Measurements from ENCODE around the gene TBXA2R.
"Not testable (repeated sequence)": the region's sequence is repeated elsewhere in the genome, so short reads cannot be mapped to it uniquely, and the experiment has no call there.

TBXA2R gene

DNA sequence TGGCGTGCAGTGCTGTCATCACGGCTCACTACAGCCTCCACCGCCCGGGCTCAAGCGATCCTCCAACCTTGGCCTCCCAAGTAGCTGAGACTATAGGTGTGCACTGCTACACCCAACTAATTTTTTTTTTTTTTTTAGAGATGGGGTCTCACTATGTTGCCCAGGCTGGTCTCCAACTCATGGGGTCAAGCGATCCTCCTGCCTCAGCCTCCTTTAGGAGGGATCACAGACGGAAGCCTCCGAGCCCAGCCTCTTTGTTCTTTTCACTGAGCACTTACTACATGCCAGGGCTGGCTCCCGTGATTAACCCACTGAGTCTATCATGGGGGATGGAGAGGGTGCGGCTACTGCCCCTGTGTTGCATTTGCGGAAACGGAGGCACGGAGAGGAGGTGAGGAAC, 32.8 kb upstream of the TBXA2R start:
- no peak for DNase-seq (ENCODE audit: low read depth)

- no peak for DNase-seq (ENCODE audit: low read depth)
Measured at GRCh38 chr19:3638208-3639193, 31.8 kb upstream of the TBXA2R start.

DNA sequence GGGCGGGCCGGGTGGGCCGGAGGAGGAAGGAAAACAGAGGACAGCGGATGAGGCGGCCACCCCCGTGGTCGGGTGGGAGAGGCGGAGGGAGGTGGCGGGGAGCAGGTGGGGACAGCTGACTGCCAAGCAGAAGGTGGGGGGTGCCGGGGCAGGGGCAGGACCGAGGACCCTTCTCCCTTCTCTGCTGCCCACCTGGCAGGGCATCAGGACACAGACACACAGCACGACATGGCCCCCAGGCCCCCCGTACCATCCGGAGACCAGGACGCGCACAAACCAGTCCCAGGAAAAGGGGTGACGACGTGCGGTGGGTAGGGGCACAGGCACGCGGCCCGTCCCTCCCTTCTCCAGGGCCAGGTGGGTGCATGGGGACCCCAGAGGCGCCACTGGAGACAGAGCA, 30.9 kb upstream of the TBXA2R start:
- no peak for DNase-seq (ENCODE audit: low read depth)

DNA sequence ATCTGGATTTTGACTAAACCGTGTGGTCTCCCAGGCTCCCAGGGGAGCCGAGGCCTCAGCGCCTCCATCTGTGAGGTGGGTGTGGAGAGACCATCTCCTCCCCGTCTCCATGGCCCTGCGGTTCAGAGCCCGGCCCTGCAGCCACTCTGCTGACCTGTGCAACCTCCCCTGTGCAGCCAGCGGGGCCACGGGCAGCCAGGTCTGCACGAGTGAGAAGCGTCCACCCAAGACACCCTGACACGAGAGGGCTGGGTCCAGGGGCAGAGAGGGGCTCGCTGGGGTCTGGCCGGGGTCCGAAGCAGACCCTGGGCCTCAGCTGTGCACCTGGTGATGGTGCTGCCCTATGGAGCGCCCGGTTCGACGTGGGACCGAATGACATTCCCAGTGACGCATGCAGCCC, 30.3 kb upstream of the TBXA2R start:
- no peak for DNase-seq (ENCODE audit: low read depth)

DNA sequence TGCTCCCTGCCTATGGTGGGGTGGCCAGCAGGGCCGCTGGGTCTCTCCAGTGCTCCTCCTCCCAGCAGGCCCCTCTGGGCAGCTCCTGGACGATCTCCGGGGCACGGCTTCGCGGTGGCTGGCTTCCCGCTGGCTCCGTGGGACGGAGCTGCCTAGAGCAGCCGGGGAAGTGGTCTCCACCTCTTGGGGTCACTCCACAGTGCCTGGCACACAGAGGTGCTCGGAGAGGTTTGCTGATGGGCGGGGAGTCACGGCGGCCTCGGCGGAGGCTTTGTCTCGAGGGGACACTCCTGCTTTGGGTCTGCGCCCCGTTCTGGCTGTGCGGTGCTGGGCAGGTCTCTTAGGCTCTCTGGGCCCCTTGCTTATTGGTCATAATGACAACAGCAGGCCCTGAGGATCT, 29.8 kb upstream of the TBXA2R start:
- DNase-seq (ENCODE audit: low read depth): no peak

DNA sequence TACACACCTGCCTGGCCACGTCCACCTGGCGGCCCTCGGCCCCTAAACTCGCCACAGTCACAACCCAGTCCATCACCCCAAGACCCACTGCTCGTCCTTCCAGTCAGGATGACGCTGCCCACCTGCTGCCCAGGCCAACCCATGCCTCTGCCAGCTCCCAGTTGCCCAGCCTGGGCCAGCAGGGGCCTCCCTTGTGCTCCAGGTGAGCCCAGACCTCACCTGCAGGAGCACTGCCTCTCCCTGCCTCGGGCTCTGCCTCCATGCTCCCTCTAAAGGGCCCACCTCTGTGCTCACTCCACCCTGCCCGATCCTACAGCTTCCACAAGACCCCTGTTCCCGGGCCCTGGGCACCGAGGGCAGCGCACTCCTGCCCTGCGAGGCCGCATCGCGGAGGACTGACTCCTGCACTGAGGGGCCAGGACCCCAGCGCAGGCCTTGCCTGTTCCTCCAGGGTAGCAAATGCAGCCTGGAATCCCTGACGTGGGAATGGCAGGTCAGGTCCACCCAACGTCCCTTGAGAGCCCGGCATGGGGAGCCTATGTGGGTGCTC, 27.9 kb upstream of the TBXA2R start:
- no peak for DNase-seq (ENCODE audit: low read depth)

DNA sequence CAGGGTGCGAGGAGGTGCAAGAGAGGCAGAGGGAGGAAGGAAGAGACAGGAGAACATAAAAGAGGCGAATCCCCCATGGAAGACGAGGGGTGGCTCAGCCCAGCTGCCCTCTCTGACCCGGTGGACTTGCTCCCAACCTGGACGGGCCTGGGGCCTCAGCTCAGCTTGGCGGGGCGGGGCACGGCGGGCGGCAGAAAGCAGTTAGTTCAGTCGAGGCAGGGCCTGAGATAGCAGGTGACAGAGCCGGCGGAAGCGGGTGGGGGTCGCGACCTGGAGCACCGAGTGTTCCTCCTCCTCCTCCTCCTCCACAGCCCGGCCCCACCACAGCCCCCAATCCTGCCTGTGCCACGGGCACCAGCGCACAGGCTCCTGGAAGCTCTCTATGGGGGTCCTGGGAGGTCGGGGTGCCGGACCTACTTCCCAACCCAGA, 26.9 kb upstream of the TBXA2R start:
- DNase-seq (ENCODE audit: low read depth): no peak

GRCh38 chr19:3632739-3633558, 26.3 kb upstream of the TBXA2R start:
- no peak for DNase-seq (ENCODE audit: low read depth)

DNA sequence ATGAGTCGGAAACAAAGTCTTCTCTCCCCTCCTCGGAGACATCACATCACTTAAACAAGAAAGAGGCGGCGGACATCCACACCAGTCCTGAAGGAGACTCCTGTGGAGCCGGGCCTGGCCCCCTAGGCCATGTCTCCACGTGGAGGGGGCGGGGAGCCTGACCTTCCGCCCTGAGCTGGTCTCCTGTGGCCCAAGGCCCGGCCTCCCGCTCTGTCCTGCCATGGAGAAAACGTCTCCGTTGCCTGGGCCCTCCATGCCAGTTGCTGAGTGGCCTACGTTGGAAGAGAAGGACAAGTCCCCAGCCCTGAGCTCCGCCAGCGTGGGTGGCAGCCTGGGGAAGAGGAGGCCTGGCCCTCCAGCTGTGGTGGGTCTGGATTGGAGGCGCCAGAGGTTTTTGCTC, 25.4 kb upstream of the TBXA2R start:
- no peak for DNase-seq (ENCODE audit: low read depth)

GRCh38 chr19:3631053-3631861, 24.6 kb upstream of the TBXA2R start:
- no peak for DNase-seq (ENCODE audit: low read depth)

DNA sequence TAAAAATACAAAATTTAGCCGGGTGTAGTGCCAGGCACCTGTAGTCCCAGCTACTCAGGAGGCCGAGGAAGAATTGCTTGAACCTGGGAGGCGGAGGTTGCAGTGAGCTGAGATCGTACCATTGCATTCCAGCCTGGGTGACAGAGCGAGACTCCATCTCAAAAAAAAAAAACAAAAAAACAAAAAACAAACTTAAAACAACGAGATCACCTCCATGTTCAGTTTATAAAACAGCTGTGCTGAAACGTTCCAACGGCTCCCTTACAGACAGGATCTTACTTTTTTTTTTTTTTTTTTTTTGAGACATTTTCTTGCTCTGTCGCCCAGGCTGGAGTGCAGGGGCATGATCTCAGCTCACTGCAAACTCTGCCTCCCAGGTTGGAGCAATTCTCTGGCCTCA, 22.1 kb upstream of the TBXA2R start:
- DNase-seq (ENCODE audit: low read depth): not testable (repeated sequence)

DNA sequence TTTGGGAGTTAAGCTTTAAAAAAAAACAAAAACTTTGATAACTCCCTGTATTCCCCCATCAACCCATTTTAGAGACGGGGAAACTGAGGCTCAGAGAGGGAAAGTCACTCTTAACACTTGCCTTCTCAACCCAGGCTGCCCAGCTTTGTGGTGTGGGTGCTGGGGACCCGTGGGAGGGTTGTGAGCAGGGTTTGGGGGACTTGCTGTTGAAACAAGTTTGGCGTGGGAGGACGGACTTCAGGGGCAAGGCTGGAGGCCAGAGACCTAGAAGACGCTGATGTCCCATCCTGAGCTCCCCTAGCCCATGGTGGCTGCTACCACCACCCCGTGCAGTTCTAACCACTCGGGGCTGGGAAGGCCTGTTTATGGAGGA, 20.7 kb upstream of the TBXA2R start:
- no peak for DNase-seq (ENCODE audit: low read depth)

DNA sequence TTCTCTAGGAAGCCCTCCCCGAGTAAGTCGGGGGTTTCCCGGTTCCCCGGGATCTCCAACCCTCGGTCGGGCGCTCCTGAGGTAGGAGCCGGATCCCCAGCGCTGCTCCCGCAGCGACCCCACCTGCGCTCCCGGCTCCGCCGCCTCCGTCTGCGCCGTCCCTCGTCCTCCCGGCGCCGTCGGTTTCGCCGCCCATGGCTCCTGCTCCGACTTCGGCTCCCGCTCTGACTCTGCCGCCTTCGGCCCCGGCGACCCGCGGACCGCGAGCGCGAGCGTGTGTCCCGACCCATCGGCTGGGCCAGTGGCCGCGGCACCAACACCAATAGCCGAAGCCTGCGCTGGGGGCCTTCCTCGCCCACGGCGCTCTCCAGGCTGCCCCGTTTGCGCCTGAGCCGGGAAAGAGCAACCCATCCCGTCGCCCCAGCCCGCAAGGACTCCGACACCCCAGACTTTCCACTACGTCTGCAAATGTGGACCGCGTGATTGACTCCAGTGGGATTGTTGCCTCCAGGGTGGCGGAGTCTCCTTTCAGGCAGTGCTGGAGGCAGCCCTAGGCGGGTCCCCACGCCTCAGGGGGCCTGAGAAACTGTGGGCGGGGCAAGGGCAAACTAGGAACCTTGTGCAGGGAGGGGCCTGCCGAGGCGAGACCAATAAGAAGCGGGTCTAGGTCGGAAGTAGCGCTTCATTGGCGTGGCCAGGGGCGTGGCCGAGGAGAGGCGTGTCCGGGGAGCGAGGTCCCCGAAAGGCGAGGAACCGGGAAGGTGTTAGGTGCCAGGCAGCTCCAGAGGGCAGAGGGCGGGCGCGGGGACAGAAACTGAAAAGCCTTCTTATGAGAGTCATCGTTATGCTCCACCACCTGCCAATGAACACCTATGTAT, 20.0 kb upstream of the TBXA2R start, which contains the start of gene CACTIN:
TSS of gene CACTIN (minus strand) at position 318 of the 878 bp plus-strand sequence. CDS start at position 290, 28 bp downstream.
- DNase-seq (ENCODE audit: low read depth): peak; percentile 97

DNA sequence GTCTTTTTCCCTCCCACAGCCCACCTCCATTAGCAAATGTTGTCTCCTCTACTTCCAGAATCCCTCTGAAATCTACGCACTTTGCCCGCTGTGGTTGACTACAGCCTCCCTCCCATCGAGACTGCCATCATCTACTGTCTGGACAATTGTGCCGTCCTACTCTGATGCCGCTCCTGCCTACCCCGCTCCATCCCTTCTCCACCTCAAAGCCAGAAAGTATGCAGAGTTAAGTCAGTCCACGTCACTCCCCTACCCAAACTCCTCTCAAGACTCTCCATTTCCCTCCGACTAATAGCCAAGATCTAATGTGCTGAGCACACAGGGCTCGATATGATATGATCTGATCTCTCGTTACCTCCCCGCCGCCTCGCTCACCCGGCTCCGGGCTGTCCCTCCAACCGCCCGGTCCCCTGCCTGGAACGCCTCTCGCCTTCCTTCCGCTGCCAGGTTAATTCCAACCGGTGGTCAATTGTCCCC, 19.4 kb upstream of the TBXA2R start:
- DNase-seq (ENCODE audit: low read depth): no peak

DNA sequence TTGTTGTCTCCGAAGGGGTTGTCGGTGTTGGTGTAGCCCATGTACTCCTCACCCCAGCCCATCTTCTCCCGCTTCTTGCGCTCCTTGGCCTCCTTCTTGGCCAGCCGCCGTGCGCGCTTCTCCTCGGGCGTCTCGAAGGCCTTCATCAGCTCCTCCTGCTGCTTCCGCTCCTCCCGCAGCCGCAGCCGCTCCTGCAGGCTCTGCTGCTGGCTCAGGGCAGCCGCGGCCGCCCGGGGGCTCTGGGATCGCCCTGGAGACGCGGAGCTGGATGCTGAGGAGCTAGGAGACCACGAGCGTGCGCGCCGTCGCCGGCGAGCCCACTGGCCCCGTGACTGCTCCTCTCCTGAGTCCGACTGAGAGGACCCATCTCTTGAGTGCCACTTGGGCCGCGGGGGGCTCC, 17.0 kb upstream of the TBXA2R start:
- no peak for DNase-seq (ENCODE audit: low read depth)

DNA sequence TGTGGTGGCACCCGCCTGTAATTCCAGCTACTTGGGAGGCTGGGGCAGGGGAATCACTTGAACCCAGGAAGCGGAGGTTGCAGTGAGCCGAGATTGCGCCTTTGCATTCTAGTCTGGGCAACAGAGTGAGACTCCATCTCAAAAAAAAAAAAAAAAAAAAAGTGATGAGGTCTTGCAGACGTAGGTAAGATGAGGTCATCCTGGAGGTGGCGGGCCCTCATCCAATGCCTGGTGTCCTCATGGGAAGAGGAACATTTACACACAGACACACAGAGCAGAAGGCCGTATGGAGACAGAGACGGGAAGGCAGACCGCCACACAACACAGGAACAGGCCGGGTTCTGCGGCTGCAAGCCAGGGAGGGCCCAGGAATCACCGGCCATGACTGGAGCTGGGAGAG, 15.5 kb upstream of the TBXA2R start:
- no peak for DNase-seq (ENCODE audit: low read depth)

DNA sequence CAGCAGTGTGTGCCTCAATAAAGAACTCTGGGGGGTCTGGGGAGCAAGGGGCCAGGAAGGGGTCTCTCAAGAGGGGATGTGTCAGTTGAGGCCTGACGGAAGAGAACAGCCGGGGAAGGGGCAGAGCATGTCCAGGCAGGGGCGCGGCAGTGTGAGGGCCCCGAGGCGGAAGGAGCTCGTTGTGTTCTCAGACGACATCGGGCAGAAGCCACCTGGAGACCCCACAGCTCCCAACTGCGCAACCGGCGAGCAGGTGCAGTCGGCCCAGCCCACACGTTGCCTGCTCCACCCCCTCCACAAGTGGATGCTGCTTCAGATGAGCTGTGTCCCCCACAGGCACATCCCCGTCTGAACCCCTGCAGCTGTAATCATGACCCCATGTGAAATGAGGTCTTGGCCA, 15.0 kb upstream of the TBXA2R start:
- DNase-seq (ENCODE audit: low read depth): no peak

GRCh38 chr19:3620817-3621547, 14.3 kb upstream of the TBXA2R start:
- no peak for DNase-seq (ENCODE audit: low read depth)

GRCh38 chr19:3620145-3620816, 13.6 kb upstream of the TBXA2R start:
- DNase-seq (ENCODE audit: low read depth): no peak
